GM10248 (cell line): ENCODE measurements around the gene SLC35G3.
"Not testable (repeated sequence)": the region's sequence is repeated elsewhere in the genome, so short reads cannot be mapped to it uniquely, and the experiment has no call there.

Source experiments
- CTCF ChIA-PET: fragments of 300-600 bp; sonication (Branson Sonifier 250); formaldehyde crosslinking; extraction: SDS; loops from one replicate; lab custom pipeline; 2021; ENCODE audit warnings: antibody characterized with exemption; lab: Yijun Ruan, JAX
- POLR2A ChIA-PET: fragments of 350-650 bp; sonication (Branson Sonifier 250); formaldehyde crosslinking; extraction: SDS; loops from one replicate; lab custom pipeline; 2020; ENCODE audit warnings: antibody characterized with exemption; lab: Yijun Ruan, JAX
- DNase-seq: peaks from one replicate; pipeline ENCODE4 v3.0.0; 2012; ENCODE audit errors: extremely low spot score
- CTCF ChIP-seq: IDR thresholded peaks from 2 replicates; pipeline ENCODE4 v1.5.1; 2012; ENCODE audit warnings: mild to moderate bottlenecking, low read depth; ENCODE audit errors: extremely low read depth, missing control alignments, control extremely low read depth

SLC35G3 gene

DNA sequence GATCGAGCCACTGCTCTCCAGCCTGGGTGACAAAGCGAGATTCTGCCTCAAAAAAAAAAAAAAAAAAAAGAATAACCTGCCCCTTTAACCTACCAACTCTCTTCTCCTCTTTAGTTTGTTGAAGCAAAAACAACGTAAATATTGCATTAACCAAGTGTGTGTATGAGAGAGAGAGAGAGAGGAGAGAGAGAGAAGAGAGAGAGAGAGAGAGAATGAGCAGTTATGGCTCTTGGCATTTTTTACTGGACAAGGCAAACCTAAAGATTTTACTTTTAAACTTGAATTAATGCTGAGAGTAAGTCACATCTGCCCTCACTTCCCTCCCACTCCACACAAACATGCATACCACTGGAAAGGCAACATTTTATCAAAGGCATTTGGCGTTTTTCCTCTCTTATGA is 45.6 kb upstream of the SLC35G3 start:
- DNase-seq = no peak
- ChIA-PET POLR2A (no interaction called here), CTCF (interaction anchor here (1.0 kb wide), 1 partner anchor 294 kb away, joined by 3 read pairs; no protein-coding TSS in a partner anchor)
- TF ChIP-seq CTCF = no peak

DNA sequence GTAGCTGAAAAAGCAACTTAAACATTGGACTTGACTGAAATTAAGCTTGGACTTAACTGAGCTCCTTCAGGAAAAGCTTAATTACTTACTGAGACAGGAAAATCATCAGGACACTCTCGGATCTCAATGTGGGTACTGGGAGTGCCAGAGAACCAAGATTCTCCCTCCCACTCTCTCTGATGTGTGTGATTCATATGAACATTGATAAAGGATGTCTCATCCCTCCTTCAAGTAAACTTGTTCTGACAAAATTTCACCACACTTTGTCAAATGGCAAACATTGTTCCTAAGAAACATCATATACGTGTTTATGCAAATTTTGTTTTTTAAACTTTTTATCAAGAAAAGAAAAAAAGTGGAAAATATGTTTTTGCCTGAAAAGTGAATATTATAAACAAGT is 44.6 kb upstream of the SLC35G3 start:
- no peak for TF ChIP-seq CTCF
- CTCF ChIA-PET = interaction anchor here (2.0 kb wide), 1 partner anchor 10 kb away, joined by 5 read pairs; no protein-coding TSS in a partner anchor
- POLR2A ChIA-PET = no interaction called here
- DNase-seq = no peak

DNA sequence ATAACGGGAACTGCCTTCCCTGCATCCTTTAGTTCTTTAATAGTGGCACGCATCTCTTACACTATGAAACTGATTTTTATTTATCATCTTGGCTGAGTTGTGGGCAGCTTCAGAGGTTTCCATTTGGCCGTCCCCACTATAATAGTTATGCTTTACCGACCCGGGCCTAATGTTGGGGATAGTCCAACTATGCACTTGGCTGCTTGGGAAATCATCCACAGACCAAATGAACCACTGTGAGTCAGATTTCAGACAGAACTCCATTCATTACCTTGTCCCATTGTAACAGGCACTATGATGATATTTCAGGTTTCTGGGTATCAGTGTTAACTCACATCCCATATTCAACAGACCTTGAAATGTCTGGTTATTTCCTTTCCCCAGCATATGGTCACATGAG is 42.6 kb upstream of the SLC35G3 start:
- DNase-seq = no peak
- ChIA-PET CTCF (interaction anchor here (2.0 kb wide), 1 partner anchor 8 kb away, joined by 5 read pairs; no protein-coding TSS in a partner anchor), POLR2A (no interaction called here)
- no peak for TF ChIP-seq CTCF

- no peak for TF ChIP-seq CTCF
- ChIA-PET POLR2A (no interaction called here), CTCF (no interaction called here)
- DNase-seq = no peak
Measured at GRCh38 chr17:35235917-35236316, 41.7 kb upstream of the SLC35G3 start.

DNA sequence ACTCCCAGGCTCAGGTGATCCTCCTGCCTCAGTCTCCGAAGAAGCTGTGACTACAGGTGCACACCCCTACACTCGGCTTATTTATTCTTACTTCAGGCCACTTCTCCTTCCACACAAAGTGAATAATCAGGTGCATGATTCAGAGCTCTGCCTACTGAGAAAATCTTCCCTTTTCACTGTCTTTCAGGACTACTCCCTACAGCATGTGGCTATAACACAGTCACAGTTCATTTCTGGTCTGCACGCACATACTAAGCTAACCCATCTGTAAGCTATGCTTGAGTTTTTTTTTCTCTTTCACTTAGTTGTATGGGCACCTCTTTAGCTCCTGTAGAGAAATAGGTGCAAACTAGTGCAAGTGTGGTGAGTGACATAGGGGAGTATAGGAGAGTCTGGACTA is 41.1 kb upstream of the SLC35G3 start:
- POLR2A ChIA-PET = no interaction called here
- TF ChIP-seq CTCF = no peak
- CTCF ChIA-PET = no interaction called here
- DNase-seq = no peak

- POLR2A ChIA-PET, CTCF ChIA-PET, DNase-seq: not testable (repeated sequence)
Measured at GRCh38 chr17:35234315-35234714, 40.1 kb upstream of the SLC35G3 start.

DNA sequence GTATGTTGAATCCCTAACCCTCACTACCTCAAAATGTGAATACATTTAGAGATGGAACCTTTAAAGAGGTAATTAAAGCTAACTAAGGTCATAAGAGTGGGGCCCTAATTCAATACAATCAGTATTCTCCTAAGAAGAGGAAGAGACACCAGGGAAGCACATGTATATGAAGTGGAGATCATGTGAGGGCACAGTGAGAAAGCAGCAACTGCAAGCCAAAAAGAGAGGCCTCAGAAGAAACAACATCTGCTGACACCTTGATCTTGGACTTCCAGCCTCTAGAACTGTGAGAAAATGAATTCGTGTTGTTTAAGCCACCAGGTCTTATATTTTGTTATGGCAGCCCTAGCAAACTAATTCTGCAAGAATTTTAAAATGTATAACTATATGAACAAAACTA is 35.4 kb upstream of the SLC35G3 start:
- POLR2A ChIA-PET = interaction anchor here (0.7 kb wide), 1 partner anchor 10 kb away, joined by 3 read pairs; no protein-coding TSS in a partner anchor
- TF ChIP-seq CTCF = no peak
- CTCF ChIA-PET = interaction anchor here (1.3 to 2.3 kb wide), 3 partner anchors 8 to 15 kb away, joined by 3 to 8 read pairs (median 5); no protein-coding TSS in a partner anchor
- DNase-seq = no peak
